Measurements from ENCODE around the gene SENP7. TPM values are rescaled to one million over a fixed set of nuclear protein-coding genes. Genes with fewer than 3 reads are reported as not detected.

Gene SENP7
- total RNA-seq, 1 donor from 2014 or later = 6.1 TPM

GRCh38 chr3:101278727-101279126 is 234.3 kb downstream of the SENP7 start:
- no peaks in the 10 kb centered on the region for H3K9me3 ChIP-seq
- no peaks in the 10 kb centered on the region for H3K27me3 ChIP-seq
- no peak for TF ChIP-seq CTCF (IDR thresholded peaks at IDR 0.05)
- no peak for DNase-seq (ENCODE audit: low spot score in 2 of 2)
- no peaks in the 10 kb centered on the region for H3K36me3 ChIP-seq
- no peaks in the 10 kb centered on the region for H3K4me1 ChIP-seq
- H3K27ac ChIP-seq = no peak overlapping the region
- intact Hi-C loops (cut with DNase I) = no loop called here
- no peak overlapping the region for H3K4me3 ChIP-seq

Other genes with a start within 250 kb of the SENP7 start
- gene IMPG2, start 192.6 kb downstream of the SENP7 start, total RNA-seq = 0.11 TPM
- 5.9 TPM for gene TRMT10C, start 48.7 kb upstream of the SENP7 start, total RNA-seq
- gene PCNP, start 61.0 kb upstream of the SENP7 start, total RNA-seq = 50.8 TPM
- 16.5 TPM for gene ZBTB11, start 163.9 kb upstream of the SENP7 start, total RNA-seq
- gene RPL24, start 173.5 kb upstream of the SENP7 start, total RNA-seq = 654 TPM
- 1.3 TPM for gene CEP97, start 211.4 kb upstream of the SENP7 start, total RNA-seq

Data from ascending aorta (tissue), 2 donors.